Measurements from ENCODE around the gene FAM184A. TPM values are rescaled to one million over a fixed set of nuclear protein-coding genes. Genes with fewer than 3 reads are reported as not detected.

FAM184A gene
- total RNA-seq, 1 donor from 2014 or later, result 134 TPM

- no peak overlapping the region for H3K27ac Mint-ChIP-seq (ENCODE audit: unreplicated experiment)
Observed at GRCh38 chr6:119055069-119055468, 23.4 kb downstream of the FAM184A start.

GRCh38 chr6:119052987-119053386, 25.5 kb downstream of the FAM184A start:
- no peak for TF ChIP-seq CTCF (IDR thresholded peaks at IDR 0.05; ENCODE audit: unreplicated experiment)
- no peaks in the 10 kb centered on the region for H3K9me3 Mint-ChIP-seq (ENCODE audit: unreplicated experiment)
- peaks cover 8% of the 10 kb centered on the region for H3K4me1 Mint-ChIP-seq (ENCODE audit: unreplicated experiment)
- no peak overlapping the region for H3K4me3 Mint-ChIP-seq (ENCODE audit: unreplicated experiment)
- H3K36me3 Mint-ChIP-seq (ENCODE audit: low read depth, unreplicated experiment), result peaks cover 4% of the 10 kb centered on the region
- peaks cover 2% of the 10 kb centered on the region for H3K27me3 Mint-ChIP-seq (ENCODE audit: unreplicated experiment)
- no peak for DNase-seq (ENCODE audit: low spot score)
- no peak overlapping the region for H3K27ac Mint-ChIP-seq (ENCODE audit: unreplicated experiment)

More at GRCh38 chr6:119055069-119055468, 23.4 kb downstream of the FAM184A start:
- Mint-ChIP-seq H3K27me3 (ENCODE audit: unreplicated experiment) (peaks cover 2% of the 10 kb centered on the region), H3K36me3 (ENCODE audit: low read depth, unreplicated experiment) (peaks cover 4% of the 10 kb centered on the region), H3K4me3 (ENCODE audit: unreplicated experiment) (no peak overlapping the region), H3K9me3 (ENCODE audit: unreplicated experiment) (no peaks in the 10 kb centered on the region), H3K4me1 (ENCODE audit: unreplicated experiment) (peaks cover 8% of the 10 kb centered on the region)
- no peak for DNase-seq (ENCODE audit: low spot score)
- no peak for TF ChIP-seq CTCF (IDR thresholded peaks at IDR 0.05; ENCODE audit: unreplicated experiment)

GRCh38 chr6:119052292-119052889, 26.1 kb downstream of the FAM184A start:
- Mint-ChIP-seq H3K4me3 (ENCODE audit: unreplicated experiment) (no peak overlapping the region), H3K27ac (ENCODE audit: unreplicated experiment) (peak overlapping the region; percentile 14), H3K4me1 (ENCODE audit: unreplicated experiment) (peaks cover 8% of the 10 kb centered on the region), H3K9me3 (ENCODE audit: unreplicated experiment) (no peaks in the 10 kb centered on the region), H3K36me3 (ENCODE audit: low read depth, unreplicated experiment) (peaks cover 4% of the 10 kb centered on the region), H3K27me3 (ENCODE audit: unreplicated experiment) (peaks cover 2% of the 10 kb centered on the region)
- DNase-seq (ENCODE audit: low spot score), result no peak
- no peak for TF ChIP-seq CTCF (IDR thresholded peaks at IDR 0.05; ENCODE audit: unreplicated experiment)

- Mint-ChIP-seq H3K36me3 (ENCODE audit: low read depth, unreplicated experiment) (peaks cover 16% of the 10 kb centered on the region), H3K9me3 (ENCODE audit: unreplicated experiment) (no peaks in the 10 kb centered on the region), H3K4me3 (ENCODE audit: unreplicated experiment) (no peak overlapping the region), H3K27ac (ENCODE audit: unreplicated experiment) (no peak overlapping the region), H3K4me1 (ENCODE audit: unreplicated experiment) (peaks cover 13% of the 10 kb centered on the region), H3K27me3 (ENCODE audit: unreplicated experiment) (no peaks in the 10 kb centered on the region)
- DNase-seq (ENCODE audit: low spot score), result no peak
- no peak for TF ChIP-seq CTCF (IDR thresholded peaks at IDR 0.05; ENCODE audit: unreplicated experiment)
Observed at GRCh38 chr6:119044255-119044654, 34.2 kb downstream of the FAM184A start.

- Mint-ChIP-seq H3K27me3 (ENCODE audit: unreplicated experiment) (no peaks in the 10 kb centered on the region), H3K9me3 (ENCODE audit: unreplicated experiment) (no peaks in the 10 kb centered on the region), H3K4me3 (ENCODE audit: unreplicated experiment) (no peak overlapping the region), H3K27ac (ENCODE audit: unreplicated experiment) (no peak overlapping the region), H3K36me3 (ENCODE audit: low read depth, unreplicated experiment) (peaks cover 17% of the 10 kb centered on the region), H3K4me1 (ENCODE audit: unreplicated experiment) (peaks cover 17% of the 10 kb centered on the region)
- DNase-seq (ENCODE audit: low spot score), result no peak
- no peak for TF ChIP-seq CTCF (IDR thresholded peaks at IDR 0.05; ENCODE audit: unreplicated experiment)
Observed at GRCh38 chr6:119043783-119044182, 34.7 kb downstream of the FAM184A start.
